Germinal center (tissue), 1 donor: ENCODE data around the gene RPLP2.
A peak's percentile ranks its signal among the peaks of the same experiment; 100 is the strongest.

Experiments
- DNase-seq: peaks from one replicate; pipeline ENCODE4 v3.0.0; 2012; ENCODE audit warnings: mixed read lengths, low spot score

The RPLP2 gene

GRCh38 chr11:809287-810039 is at the start of gene RPLP2:
Gene RPLP2 (plus strand): TSS chr11:809967. CDS start chr11:810235, 268 bp downstream.
- DNase-seq = peak; percentile 96

GRCh38 chr11:760236-760635 is 49.5 kb upstream of the RPLP2 start:
- DNase-seq = no peak

GRCh38 chr11:761526-762108 is 48.1 kb upstream of the RPLP2 start:
- no peak for DNase-seq

GRCh38 chr11:762421-763072 is 47.2 kb upstream of the RPLP2 start:
- peak; percentile 43 for DNase-seq

- no peak for DNase-seq
Observed at GRCh38 chr11:763073-763463, 46.7 kb upstream of the RPLP2 start.

- DNase-seq = no peak
Observed at GRCh38 chr11:763549-764321, 46.0 kb upstream of the RPLP2 start.

GRCh38 chr11:764322-765024 is 45.3 kb upstream of the RPLP2 start:
- no peak for DNase-seq

GRCh38 chr11:765025-765801 is 44.6 kb upstream of the RPLP2 start:
- DNase-seq = peak; percentile 73

GRCh38 chr11:765802-766091 is 44.0 kb upstream of the RPLP2 start:
- DNase-seq = no peak

GRCh38 chr11:766106-766935 is 43.4 kb upstream of the RPLP2 start:
- DNase-seq = no peak

- DNase-seq = no peak
Observed at GRCh38 chr11:766936-767210, 42.9 kb upstream of the RPLP2 start.

GRCh38 chr11:767238-767637 is 42.5 kb upstream of the RPLP2 start:
- no peak for DNase-seq

- no peak for DNase-seq
Observed at GRCh38 chr11:769887-770641, 39.7 kb upstream of the RPLP2 start.

- DNase-seq = no peak
Observed at GRCh38 chr11:770642-771616, 38.8 kb upstream of the RPLP2 start.

GRCh38 chr11:771617-772204 is 38.1 kb upstream of the RPLP2 start:
- DNase-seq = no peak

GRCh38 chr11:772429-773390 is 37.1 kb upstream of the RPLP2 start:
- no peak for DNase-seq

- DNase-seq = no peak
Observed at GRCh38 chr11:773425-773824, 36.3 kb upstream of the RPLP2 start.
